Chondrocyte (in vitro differentiated cells): ENCODE data around the gene C12orf76. TPM values are rescaled to one million over a fixed set of nuclear protein-coding genes. Genes with fewer than 3 reads are reported as not detected.
A peak's percentile ranks its signal among the peaks of the same experiment; 100 is the strongest.

ENCODE experiments used
- DNase-seq: peaks from one replicate; pipeline ENCODE4 v3.0.0; 2021; ENCODE audit warnings: mixed read lengths, low spot score
- H3K27ac Mint-ChIP-seq: one replicate; pipeline ENCODE4 v1.8.0; 2021; ENCODE audit warnings: mild to moderate bottlenecking, moderate library complexity, mixed read lengths; ENCODE audit not compliant: unreplicated experiment
- H3K27me3 Mint-ChIP-seq: 2 replicates; pipeline ENCODE4 v1.8.0; 2021; ENCODE audit warnings: low read depth, mixed read lengths
- H3K36me3 Mint-ChIP-seq: 2 replicates; pipeline ENCODE4 v1.8.0; 2021; ENCODE audit warnings: low read depth, mixed read lengths
- H3K4me1 Mint-ChIP-seq: 2 replicates; pipeline ENCODE4 v1.8.0; 2021; ENCODE audit warnings: low read depth, mild to moderate bottlenecking, mixed read lengths
- H3K4me3 Mint-ChIP-seq: one replicate; pipeline ENCODE4 v1.8.0; 2021; ENCODE audit warnings: mild to moderate bottlenecking, moderate library complexity, mixed read lengths; ENCODE audit not compliant: unreplicated experiment
- H3K9me3 Mint-ChIP-seq: 2 replicates; pipeline ENCODE4 v1.8.0; 2021; ENCODE audit warnings: low read depth, mixed read lengths
- total RNA-seq: library from RNA; stranded (reverse); gene quantifications from 3 replicates; pipeline ENCODE4 v1.2.1, GENCODE V29; 2021
- TF ChIP-seq, protein P1 (sequence below): fragments of 200-600 bp; sonication (generic); IDR thresholded peaks from 2 replicates; pipeline ENCODE4 v1.5.0; 2021; ENCODE audit warnings: antibody characterized with exemption, mild to moderate bottlenecking, moderate library complexity

C12orf76 gene
- total RNA-seq, 1 donor from 2014 or later, result 8.2 TPM

- TF ChIP-seq, protein P1, sequence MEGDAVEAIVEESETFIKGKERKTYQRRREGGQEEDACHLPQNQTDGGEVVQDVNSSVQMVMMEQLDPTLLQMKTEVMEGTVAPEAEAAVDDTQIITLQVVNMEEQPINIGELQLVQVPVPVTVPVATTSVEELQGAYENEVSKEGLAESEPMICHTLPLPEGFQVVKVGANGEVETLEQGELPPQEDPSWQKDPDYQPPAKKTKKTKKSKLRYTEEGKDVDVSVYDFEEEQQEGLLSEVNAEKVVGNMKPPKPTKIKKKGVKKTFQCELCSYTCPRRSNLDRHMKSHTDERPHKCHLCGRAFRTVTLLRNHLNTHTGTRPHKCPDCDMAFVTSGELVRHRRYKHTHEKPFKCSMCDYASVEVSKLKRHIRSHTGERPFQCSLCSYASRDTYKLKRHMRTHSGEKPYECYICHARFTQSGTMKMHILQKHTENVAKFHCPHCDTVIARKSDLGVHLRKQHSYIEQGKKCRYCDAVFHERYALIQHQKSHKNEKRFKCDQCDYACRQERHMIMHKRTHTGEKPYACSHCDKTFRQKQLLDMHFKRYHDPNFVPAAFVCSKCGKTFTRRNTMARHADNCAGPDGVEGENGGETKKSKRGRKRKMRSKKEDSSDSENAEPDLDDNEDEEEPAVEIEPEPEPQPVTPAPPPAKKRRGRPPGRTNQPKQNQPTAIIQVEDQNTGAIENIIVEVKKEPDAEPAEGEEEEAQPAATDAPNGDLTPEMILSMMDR, result no peak
- Mint-ChIP-seq H3K27me3 (no peaks in the 10 kb centered on the region), H3K9me3 (no peaks in the 10 kb centered on the region), H3K4me3 (no peak overlapping the region), H3K27ac (peak overlapping the region; percentile 54), H3K4me1 (peaks cover 24% of the 10 kb centered on the region), H3K36me3 (peaks cover 17% of the 10 kb centered on the region)
- DNase-seq, result no peak
Observed at GRCh38 chr12:110024051-110024450, 24.3 kb downstream of the C12orf76 start.

GRCh38 chr12:110023059-110023980 is 25.0 kb downstream of the C12orf76 start:
- peak overlapping the region; percentile 13 for H3K27ac Mint-ChIP-seq
- peaks cover 24% of the 10 kb centered on the region for H3K4me1 Mint-ChIP-seq
- no peak for DNase-seq
- no peaks in the 10 kb centered on the region for H3K9me3 Mint-ChIP-seq
- H3K36me3 Mint-ChIP-seq, result peaks cover 19% of the 10 kb centered on the region
- H3K27me3 Mint-ChIP-seq, result no peaks in the 10 kb centered on the region
- no peak overlapping the region for H3K4me3 Mint-ChIP-seq
- TF ChIP-seq, protein P1, result no peak

GRCh38 chr12:110020956-110021355 is 27.4 kb downstream of the C12orf76 start:
- TF ChIP-seq, protein P1, result no peak
- peaks cover 14% of the 10 kb centered on the region for H3K36me3 Mint-ChIP-seq

DNA sequence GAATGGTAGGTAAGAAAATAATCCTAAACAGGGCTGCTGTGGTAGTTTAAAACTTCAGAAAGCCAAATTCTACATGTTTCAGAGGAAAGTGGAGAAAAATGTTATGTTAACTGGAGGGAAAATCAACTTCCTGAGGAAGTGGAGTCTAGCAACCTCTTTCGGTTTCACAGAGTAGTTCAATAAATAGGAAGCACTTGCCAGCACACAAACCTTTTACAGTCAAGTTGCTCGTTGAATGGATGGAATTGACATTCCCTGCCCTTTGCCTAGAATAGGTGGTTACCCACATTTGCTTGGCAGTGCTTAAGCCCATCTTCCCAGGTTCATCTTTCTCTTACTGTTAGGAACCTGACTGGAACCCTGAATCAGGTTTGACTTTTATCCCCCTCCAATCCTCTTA is 33.2 kb downstream of the C12orf76 start:
- TF ChIP-seq, protein P1, result no peak
- DNase-seq, result no peak
- Mint-ChIP-seq H3K36me3 (peaks cover 20% of the 10 kb centered on the region), H3K27me3 (no peaks in the 10 kb centered on the region), H3K27ac (no peak overlapping the region), H3K4me1 (no peaks in the 10 kb centered on the region), H3K9me3 (no peaks in the 10 kb centered on the region), H3K4me3 (no peak overlapping the region)

More at GRCh38 chr12:110020956-110021355, 27.4 kb downstream of the C12orf76 start:
- DNase-seq, result no peak
- Mint-ChIP-seq H3K27ac (no peak overlapping the region), H3K9me3 (no peaks in the 10 kb centered on the region), H3K4me3 (no peak overlapping the region), H3K4me1 (peaks cover 24% of the 10 kb centered on the region), H3K27me3 (no peaks in the 10 kb centered on the region)

- H3K9me3 Mint-ChIP-seq, result no peaks in the 10 kb centered on the region
- H3K36me3 Mint-ChIP-seq, result peaks cover 8% of the 10 kb centered on the region
- no peaks in the 10 kb centered on the region for H3K4me1 Mint-ChIP-seq
- TF ChIP-seq, protein P1, result no peak
- H3K27ac Mint-ChIP-seq, result no peak overlapping the region
- H3K27me3 Mint-ChIP-seq, result no peaks in the 10 kb centered on the region
- no peak overlapping the region for H3K4me3 Mint-ChIP-seq
- no peak for DNase-seq
Observed at GRCh38 chr12:110012659-110013058, 35.7 kb downstream of the C12orf76 start.
